Measurements from ENCODE around the gene GATA5.

The GATA5 gene

DNA sequence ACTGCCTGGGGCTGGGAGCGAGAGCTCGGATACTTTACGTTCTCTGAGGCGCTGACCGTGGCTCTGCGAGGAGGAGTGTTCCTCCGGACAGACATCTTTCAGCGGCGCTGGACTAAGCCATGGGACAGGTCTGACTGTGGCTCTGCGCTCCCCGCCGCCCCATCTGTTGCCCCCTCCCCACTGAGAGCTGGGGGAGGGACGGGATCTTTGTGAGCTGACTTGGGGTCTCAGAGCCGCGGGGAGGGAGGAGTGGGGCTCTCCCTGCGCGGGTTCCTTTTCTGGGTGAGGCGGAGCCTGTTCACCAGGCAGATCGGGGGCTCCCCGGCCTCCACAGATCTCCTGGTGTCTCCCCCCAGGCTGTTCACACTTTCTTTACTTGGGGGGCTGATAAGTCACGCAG lies 11.3 kb upstream of the GATA5 start:
- no peak for DNase-seq

DNA sequence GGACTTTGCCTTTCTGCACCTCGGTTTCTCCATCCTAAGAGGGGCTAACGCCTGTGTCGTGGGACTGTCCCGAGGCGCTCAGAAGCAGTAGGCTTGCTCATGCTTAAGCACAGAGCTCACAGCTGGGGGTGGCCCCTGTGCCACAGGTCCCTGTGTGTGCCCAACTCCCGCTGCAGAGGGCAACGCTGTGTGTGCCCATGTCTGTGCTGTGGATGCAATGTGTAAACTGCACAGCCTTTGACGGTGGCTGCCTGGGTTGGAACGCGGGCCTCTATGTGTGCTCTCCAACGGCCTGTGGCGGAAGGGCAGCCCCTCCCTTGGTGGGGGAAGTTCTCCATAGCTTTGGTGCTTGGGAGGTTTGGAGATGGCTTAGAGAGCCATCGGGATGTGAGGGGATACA lies 10.7 kb upstream of the GATA5 start:
- no peak for DNase-seq

DNA sequence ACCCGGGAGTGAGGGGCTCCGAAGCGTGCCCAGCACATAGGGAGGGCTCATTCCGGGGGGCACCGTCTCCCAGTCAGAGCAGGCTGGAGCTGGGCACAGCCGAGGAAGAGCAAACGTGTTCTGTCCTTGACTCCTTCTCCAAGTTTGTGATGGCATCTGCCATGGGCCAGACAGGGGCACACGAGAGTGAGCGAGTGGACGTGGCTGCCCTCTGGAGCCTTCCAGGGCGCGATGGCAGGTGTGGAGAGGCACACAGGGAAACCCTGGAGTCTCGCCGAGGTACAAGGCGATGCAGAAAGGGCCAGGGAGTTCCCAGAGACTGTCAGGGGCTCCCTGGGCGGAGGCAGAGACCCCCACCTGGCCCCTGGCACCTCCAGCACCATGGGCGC lies 9.9 kb upstream of the GATA5 start:
- no peak for DNase-seq

DNA sequence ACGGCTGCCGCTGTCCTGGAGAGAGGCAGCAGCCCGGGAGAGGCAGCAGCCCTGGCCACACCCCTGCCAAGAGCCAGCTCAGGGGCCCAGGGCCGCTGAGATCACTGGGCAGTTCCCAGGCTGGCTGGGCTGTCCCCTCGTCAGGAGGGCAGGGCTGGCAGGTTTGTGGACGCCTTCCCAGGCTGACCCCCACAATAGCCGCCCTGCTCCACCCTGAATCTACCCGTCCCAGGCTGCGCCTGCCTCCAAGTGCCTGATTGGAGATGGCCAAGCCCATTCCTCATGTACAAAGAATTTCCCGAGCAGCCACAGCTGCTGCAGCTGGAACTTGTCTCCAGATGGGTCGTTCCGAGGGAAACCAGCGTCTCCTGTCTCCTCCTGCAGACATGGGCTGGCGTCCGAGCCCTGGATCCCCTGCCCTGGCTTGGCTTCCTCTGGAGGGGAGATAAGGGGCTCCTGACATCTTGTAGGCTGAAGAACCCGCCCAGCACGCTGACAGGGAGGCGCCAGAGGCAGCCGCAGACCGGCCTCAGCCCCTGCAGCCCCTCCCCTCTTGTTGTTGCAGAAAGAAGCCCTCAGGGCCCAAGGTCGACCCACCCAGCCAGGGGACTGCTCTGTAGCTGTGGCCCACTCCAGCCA lies 9.4 kb upstream of the GATA5 start:
- DNase-seq: peak; percentile 73

DNA sequence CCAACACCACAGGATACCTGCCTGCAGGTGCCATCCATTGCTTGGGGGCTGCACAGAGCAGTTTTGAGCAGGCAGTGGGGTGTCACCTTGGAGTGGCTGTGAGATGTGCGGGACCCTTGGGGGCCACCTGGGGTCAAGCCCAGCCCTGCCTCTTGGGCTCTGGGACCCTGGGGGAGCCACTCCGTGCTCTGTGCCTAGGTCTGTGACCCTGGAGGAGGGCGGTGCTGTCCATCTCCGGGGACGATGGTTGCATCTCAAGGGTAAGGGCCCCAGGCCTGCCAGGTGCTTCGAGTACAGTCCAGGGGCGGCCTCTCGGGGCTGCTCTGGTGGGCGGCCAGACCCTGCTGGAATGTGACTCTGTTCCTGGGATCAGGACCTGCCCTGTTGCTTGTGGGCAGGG lies 8.7 kb upstream of the GATA5 start:
- DNase-seq: no peak

DNA sequence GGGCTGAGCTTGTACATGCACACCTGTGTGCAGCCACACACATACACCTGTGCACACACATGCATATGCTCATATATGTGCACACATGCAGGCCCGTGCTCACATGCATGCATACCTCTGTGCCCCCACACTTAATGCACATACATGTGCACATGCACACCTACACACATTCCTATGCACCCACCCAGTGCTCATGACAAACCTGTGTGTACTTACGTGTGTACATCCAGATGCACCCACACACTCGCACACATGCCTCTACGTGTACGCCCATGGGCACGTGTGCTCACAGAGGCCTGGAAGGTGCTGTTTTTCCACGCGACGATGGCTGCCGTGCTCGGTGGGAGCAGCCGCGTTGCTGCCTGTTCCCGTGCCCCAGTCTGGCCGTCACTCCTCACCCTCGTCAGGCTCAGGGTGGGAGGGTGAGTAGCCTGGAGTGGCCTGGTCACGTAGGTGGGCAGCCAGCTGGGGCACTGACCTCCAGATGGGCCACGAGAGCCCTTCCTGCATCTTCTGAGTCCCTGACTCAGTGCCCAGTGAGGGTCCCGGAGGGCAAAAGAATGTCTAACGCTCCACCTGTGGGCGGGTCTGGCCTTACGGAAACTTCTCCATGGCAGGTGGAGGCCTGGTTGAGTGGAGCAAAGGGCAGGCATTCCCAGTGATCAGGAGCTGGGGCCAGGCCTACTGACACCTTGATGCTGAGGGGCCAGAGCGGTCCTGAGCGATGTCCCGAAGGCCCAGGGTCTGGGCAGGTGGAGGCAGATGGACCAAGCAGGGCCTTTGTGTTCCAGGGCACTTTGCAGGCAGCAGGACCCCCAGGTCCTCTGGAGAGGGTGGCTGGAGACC lies 8.0 kb upstream of the GATA5 start:
- DNase-seq: no peak

DNA sequence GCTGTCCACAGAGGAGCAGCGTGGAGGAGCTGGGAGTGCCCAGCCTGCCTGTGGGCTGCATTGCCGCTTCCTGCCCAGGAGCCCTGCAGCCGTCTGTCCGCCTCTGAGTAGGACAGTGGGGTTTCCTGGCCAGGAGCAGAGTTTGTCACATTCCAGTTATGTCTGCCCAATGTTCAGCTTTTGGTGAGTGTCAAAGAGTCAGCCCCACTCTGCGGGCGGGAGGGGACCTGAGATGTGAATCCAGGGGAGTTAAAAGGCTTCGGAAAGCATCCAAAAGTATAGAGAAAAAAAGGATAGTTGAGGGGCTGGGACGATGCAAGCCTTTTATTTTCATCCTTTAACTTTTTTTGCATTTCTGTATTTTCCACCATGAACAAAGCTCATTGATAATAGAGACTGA lies 7.2 kb upstream of the GATA5 start:
- DNase-seq: no peak

DNA sequence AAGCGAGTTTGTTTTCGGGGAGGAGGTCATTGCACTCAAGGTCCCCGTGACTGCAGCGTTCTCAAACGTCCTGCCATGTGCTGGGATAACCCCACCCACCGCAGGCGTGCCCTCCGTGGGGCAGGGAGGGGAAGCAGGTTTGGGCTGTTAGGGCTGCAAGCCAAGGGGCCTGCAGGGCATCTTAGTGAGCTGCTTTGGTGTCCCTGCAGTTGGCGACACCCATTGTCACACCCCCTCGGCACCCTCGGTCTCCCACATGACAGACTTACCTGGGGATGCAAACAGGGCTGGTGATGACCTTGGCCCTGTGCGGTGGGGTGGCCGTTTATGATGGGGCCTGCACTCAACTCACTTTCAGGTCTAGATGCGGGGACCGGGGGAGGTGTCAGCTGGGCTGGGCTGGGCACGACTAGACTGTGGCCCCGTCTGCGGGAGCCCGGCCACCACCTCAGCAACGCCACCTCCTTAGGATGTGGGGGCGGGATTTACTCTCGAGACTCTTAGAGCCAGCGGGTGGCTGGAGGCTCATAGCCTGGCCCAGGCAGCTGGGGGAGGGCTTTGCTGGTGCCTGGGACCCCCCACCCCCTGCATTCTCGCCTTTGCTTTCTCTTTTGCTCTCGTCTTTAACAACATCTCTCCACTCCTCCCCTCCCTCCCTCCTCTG lies 6.5 kb upstream of the GATA5 start:
- no peak for DNase-seq

DNA sequence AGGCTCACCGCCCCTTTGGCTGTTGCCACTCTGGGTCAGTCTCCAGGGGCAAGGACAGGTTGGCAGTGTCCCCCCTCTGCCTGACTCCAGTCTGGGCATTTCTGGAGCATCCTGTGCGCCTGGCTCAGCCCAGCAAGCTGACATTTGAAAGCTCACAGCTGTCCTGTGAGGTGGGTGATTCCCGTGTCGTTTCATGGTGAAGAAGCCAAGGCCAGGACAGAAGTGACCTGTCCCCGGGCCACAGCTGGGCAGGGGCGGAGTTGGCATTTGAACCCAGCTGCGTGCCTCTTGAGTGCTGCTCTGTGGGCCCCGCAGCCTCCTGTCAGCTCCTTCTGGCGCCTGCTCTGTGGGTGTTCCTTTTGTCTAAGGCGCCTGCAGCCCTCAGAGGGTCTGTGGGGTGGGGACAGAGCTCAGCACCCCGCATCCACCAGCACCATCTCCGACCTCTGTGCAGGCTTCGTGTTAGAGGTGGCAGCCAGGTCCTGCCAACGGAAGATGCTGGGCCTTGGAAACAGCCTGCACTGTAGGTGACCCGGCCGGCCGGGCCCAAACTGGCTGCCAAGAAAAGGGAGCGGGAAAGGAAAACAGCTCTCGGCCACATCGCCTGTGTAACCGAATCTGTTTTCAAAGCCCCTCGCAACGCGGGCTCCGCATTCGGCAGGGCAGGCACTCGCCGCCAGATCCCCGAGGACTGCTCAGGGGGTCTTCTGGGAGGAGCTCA lies 5.8 kb upstream of the GATA5 start:
- peak; percentile 63 for DNase-seq

DNA sequence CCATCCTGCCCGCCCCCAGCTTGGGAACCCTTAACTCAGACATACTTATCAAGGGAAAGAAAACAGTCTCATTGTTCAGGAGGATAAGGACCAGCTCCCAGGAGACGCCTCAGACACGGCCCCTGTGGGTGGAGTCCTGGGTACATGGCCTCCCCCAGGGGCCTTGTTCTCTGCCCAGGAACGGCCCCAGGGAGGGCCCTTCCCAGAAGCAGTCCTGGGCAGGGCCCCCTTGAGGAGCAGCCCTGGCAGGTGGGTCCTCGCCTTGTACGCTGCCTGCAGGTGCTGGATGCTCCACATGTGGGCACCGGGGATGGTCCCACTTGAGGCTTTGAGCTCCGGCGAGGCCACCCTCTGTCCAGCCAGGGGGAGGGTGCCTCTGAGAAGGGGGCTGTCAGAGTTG lies 4.5 kb upstream of the GATA5 start:
- DNase-seq: no peak

DNA sequence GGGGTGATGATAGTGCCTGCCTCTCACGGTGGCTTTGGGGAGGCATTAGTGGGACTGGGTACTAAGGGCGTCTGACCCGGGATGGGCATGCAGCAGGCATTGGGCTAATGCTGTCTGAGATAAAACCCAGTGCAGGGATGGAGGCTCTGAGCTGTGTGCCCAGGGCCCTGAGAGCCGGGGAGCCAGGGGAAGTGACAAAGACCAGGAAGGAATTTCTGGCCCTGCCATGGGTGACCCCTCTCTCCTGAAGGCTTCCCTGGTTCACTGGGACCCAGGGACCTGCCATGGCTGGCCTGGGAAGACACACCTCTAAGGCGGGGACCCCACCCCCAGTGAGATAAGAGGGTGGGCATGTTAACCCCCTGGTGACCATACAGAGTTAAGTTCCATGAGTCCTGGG lies 3.9 kb upstream of the GATA5 start:
- no peak for DNase-seq

DNA sequence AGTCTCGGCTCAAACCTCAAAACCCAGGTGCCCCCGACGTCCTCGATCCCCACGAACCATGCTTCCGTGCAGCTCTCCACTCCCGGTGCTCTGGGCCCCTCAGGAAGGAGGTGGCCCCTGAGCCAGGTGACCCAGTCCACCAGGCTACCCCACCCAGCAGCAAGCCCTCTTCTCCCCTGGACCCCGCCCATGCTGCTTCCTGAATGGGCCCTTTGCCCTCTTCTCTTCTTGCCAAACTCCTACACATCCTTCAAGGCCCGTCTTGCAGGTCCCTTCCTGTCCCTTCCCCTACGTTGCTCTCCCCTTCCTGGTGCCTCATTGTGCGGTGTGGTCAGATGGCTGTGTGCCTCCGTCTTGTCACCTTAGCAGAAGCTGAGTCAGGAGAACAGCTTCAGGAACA lies 3.4 kb upstream of the GATA5 start:
- no peak for DNase-seq

DNA sequence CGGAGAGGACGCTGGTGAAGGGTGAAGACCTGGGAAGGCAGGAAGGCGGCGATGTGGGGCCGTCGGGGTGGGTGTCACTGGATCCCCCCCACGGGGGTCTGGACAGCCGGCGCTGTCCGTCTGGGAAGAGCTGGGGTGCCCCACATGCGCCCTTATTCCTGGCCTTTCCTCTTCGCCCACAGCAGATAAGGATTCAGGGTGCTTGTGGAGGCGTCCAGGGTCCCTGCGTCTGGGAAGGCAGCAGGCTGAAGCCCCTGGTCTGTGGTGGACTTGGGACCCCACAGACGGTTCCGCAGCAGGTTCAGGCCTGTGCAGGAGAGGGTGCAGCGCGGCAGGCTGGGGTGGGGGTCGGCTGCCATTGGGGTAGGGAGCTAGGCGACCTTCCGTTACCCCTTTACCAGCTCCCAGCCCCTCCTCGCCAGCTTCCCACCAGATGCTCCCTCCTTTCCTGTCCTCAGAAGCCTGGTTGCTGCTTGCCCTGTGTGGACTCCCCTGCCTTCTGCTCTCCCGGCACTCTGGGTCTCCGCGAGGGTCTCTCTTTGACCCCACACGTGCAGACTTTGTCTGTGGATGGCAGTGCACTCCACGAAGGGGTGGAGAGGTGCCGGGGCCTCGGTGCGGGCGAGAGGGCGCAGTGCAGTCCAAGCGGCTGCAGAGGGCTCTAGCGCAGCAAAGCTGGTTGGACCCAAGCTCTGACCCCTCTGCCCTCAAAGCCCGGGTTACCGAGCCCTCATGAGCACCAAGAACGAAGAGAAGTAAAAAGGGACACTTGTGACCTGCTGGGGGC lies 2.1 kb upstream of the GATA5 start:
- no peak for DNase-seq

DNA sequence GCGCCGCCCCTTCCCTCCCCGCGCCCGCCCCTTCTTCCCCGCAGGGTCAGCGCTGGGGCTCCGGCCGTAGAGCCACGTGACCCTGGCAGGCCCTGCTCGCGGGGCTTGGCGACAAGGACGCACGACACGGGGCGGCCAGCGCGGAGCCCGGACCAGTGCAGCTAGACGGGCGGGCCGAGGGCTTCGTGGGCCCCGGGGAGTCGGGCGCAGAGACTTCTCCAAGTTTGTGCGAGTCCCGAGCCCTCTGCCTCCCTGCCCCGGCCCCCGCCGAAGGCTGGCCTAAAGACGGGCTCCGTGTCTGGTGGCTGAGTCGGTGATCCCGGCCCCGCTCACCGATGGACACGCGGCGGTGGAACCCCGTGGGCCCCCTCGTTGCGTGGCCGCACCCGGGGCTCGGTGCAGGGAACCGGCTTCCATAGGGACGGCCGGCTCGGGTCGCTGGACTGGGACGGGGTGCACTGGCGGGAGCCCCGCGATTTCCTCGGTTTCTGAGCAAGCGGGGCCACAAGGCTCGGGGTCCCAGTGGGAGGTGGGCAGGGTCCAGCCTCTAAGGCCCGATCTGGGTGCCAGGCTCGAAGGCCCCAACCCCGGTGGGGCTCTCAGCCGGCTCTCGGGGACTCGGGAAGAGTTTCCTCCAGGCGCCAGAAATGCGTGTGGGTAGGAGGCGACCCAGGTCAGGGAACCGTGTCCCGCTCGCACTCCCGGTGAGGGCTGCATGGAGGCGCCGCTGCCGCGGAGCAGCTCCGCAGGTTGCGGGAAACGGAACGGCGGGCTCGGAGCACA lies 452 bp upstream of the GATA5 start:
- no peak for DNase-seq

DNA sequence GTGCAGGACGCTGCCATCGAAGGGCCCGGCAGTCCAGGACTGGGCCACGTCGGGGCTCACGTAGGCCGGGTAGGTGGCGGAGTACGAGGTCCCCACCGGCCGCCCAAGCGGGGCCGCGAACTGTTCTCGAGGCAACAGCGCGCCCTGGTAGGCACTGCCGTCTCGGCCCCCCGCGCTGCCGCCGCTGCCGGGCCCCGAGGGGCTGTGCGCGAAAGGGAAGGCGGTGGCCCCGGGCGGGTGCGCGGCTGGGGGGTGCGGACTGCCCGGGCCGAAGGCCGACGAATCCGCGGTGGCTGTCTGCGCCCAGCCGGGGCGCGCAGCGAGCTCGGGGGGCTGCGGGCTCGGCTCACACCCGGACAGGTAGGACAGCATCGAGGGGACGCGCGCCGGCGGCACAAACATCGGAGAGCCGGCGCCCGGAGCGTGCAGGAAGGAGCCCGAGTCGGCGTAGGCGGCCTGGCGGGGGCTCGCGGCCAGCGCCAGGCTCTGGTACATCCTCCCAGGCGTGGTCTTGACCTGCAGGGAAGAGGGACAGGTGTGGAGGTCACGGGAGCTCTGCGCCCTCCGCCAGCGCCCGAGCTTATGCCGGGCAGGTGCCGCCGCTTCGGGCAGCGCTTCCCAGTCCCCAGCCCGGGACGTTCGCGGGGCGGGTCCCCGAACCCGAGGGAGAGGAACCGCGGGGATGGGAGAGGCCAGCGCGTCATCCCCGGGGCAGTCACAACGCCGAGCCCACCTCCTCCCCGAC lies 596 bp downstream of the GATA5 start:
- DNase-seq: no peak

DNA sequence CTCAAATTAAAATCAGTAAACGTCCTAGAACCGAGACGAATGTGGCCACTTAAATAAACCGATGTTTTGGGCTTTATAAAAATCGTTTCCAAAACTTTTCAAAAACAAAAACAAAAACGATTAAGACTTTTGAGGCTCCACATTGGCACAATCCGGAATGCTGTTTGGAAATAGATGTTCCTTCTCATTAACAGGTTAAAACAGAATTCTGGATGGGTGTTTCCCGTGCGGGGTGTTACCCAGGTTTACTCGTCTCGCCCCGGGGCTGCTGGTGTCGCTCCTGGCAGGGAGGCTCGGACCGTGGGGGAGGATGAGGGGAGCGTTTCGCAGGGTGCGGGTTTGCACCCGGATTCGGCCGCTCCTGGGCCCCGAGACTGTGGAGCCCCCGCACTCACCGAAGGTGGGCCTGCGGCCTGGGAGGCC lies 1.2 kb downstream of the GATA5 start:
- DNase-seq: no peak

DNA sequence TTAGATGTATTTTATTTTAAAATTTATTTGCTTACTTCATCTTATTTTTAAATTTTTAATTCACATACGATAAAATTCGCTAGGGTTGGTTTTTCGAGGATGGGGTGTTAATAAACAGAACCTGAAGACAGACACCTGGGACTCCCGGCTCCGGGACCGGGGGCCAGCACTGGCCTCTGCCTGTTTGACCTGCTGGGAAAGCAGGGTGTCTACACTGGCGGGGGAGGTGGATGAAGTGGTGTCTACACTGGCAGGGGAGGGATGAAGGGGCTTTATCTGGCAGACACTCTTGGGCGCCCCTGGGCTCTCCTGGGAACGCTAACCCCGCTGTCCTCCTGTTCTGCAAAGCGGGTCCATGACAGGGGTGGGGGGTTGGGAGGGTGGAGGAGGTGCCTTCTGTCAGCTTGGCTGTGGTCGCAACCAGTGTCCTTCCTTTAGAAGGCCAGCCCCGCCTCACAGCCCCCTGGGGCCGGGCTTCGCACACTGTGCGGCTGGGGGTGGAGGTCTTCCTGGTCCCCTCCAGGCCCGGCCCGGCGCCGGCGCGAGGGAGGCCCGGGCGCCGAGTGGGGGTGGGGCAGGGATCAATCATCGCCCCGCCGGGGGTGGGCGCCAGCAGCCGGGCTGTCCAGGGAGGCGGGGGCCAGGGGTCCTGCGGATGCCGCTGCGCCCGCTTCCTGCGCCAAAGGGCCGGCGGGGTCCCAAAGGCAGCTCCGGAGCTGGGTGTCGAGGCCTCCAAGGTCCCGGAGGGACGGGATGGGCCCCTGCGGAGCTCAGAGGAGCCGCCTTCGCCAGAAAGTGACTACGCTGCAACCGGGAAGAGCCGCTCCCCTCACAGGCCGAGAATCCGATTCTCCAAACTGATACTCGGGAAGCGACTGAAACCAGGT lies 1.8 kb downstream of the GATA5 start:
- no peak for DNase-seq

DNA sequence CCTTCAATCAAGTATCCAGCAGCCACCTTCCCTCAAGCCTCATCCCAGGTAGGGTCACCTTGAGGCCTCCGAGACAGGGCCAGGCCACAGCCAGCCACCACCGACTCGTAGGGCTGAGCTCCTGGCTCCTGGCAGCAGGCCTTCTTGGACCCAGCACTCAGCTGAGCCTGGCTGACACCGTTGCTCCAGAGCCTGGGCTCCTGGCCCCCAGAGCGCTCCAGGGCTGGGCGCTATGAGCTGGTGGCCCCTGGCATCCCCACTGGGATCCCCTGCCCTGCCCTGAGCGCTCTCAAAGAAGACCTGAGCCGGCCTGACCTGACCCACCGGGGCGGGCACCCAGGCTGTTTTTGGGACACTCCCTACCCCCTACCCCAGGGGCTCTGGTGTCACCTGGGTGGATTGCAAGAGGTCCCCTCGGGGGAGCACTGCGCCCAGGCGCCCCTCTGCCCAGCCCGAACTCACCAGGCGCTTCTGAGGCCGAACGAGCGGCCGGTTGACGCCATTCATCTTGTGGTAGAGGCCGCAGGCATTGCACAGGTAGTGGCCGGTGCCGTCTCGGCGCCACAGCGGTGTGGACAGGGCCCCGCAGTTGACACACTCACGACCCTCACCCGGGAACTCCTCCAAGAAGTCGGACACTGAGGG lies 2.7 kb downstream of the GATA5 start:
- DNase-seq: no peak

DNA sequence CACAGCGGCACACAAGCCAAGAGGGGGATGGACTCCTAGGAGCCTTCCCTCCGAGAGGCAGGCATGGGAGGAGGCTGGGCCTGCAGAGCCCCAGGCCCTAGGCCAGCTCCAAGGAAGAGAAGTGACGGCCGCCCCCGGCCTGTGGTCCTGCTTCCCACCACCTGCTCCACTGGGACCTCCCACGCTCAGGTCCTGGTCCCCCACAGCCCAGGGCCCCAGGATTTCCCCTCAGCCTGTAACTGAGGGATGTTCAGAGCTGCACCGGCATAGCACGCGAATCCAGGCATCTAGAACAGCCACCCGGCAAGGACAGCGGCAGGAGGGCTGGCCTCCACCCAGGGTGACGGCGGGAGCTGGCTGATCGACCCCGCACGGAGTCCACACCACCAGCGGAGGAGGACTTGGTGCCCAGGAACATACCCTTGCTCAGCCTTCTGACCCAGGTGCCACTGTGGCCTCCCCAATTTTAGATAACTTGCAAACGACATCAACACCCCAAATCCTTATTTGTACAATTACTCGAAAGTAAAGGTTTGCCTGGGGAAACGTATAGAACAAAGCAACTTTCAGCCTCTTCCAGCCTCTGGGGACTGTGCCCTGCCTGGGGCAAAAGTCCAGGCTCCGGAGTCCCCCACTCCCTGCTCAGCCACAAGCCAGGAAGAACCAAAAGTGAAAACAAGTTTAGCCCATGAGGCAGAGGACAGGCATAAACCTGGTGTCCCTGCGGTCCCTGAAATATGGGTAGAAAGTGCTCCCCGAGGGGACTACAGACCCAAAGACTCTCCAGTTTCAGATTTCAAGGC lies 3.5 kb downstream of the GATA5 start:
- no peak for DNase-seq

All from right hindlimb (tissue), 1 donor.